GM18861 (cell line): Measurements from ENCODE around the gene TRIO.

ENCODE experiments used
- ATAC-seq: cut with Tn5 transposase; IDR thresholded peaks from one replicate; pipeline ENCODE4 v1.9.1; 2021; ENCODE audit not compliant: unreplicated experiment

TRIO gene

GRCh38 chr5:14165375-14166106 is 22.4 kb downstream of the TRIO start:
- no peak for ATAC-seq

- no peak for ATAC-seq
These were observed 23.3 kb downstream of the TRIO start for GRCh38 chr5:14166437-14166836.

GRCh38 chr5:14167211-14167845 is 24.2 kb downstream of the TRIO start:
- no peak for ATAC-seq

GRCh38 chr5:14168144-14168792 is 25.1 kb downstream of the TRIO start:
- peak; percentile 26 for ATAC-seq

- ATAC-seq: no peak
These were observed 25.7 kb downstream of the TRIO start for GRCh38 chr5:14168793-14169262.

- no peak for ATAC-seq
These were observed 27.9 kb downstream of the TRIO start for GRCh38 chr5:14171046-14171445.

- no peak for ATAC-seq
These were observed 28.5 kb downstream of the TRIO start for GRCh38 chr5:14171621-14172020.

GRCh38 chr5:14172149-14172795 is 29.1 kb downstream of the TRIO start:
- ATAC-seq: peak; percentile 66

GRCh38 chr5:14173377-14174229 is 30.5 kb downstream of the TRIO start:
- ATAC-seq: peak; percentile 3

GRCh38 chr5:14174230-14174636 is 31.1 kb downstream of the TRIO start:
- peak; percentile 29 for ATAC-seq

GRCh38 chr5:14175381-14175780 is 32.2 kb downstream of the TRIO start:
- ATAC-seq: no peak

- no peak for ATAC-seq
These were observed 33.7 kb downstream of the TRIO start for GRCh38 chr5:14176888-14177287.

GRCh38 chr5:14177634-14178033 is 34.5 kb downstream of the TRIO start:
- ATAC-seq: no peak

- no peak for ATAC-seq
These were observed 34.9 kb downstream of the TRIO start for GRCh38 chr5:14178091-14178490.

GRCh38 chr5:14178671-14179211 is 35.6 kb downstream of the TRIO start:
- ATAC-seq: no peak

GRCh38 chr5:14179446-14179845 is 36.3 kb downstream of the TRIO start:
- ATAC-seq: no peak

GRCh38 chr5:14180437-14180836 is 37.3 kb downstream of the TRIO start:
- no peak for ATAC-seq

- no peak for ATAC-seq
These were observed 38.3 kb downstream of the TRIO start for GRCh38 chr5:14181299-14181968.

GRCh38 chr5:14182761-14183160 is 39.6 kb downstream of the TRIO start:
- no peak for ATAC-seq
